KBM-7 (cell line): ENCODE results near the gene RPUSD4.

Source experiments
- DNase-seq: peaks from one replicate; pipeline ENCODE4 v3.0.0-alpha.2; 2015
- in situ Hi-C: fragments of 300-500 bp; cut with MboI; formaldehyde crosslinking; loops from 2 replicates; pipeline ENCODE4 v1.14.3; 2020; ENCODE audit warnings: low sequenced_read_pairs, low pct_unique_long_range_greater_than_20kb, mixed read lengths

Gene RPUSD4

DNA sequence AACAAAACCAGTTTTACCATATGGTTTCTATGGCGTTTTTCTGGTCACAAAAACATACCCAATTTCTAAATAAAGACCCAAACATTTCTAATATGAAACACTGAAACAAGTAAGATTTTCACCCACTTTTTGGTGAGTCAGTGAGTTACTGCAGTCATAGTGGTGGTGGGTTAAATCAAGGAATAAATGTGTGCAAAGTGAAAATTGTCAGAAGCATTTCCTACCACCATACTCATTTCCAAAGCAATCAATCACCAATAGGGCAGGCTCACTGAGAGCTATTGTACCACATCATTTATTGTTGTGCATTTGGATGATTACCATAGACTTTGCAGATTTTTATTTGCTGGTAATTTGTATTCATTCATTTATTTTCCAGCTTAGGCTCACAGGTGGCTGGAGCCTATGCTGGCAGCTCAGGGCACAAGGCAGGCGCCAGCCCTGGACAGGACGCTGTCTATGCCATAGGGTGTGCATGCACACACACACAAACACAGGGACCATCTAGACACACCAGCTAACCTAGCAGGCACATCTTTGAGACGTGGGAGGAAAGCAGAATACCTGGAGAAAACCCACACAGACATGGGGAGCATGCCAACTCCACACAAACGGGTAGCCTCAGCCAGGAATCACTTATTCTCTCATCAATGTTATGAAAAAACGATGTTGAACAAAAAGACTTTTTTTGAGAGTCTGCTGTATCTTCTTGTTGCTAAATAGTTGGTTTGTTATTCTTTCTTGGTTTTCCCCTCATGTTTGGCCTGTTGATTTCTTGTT lies 5.3 kb upstream of the RPUSD4 start:
- DNase-seq, result no peak
- in situ Hi-C loops, result no loop called here

DNA sequence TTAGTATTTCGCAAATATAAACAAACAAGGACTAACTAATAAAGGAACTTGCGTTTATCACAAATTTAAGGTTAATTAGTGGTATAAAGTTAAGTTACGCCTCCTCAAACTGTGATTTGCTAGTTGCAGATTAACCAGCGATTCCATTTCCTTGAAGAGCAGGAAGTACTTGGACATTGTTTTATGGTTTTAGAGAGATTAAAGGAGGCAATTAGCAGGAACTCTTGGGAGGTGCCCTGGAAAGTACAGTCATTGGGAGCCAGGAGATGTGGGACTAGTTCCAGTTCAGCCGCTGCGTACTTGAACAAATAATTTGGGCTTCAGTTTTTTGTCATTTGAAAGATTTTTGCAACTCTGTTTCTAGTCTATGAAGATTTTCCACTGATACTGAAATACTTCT lies 3.4 kb upstream of the RPUSD4 start:
- DNase-seq, result no peak
- in situ Hi-C loops, result no loop called here

DNA sequence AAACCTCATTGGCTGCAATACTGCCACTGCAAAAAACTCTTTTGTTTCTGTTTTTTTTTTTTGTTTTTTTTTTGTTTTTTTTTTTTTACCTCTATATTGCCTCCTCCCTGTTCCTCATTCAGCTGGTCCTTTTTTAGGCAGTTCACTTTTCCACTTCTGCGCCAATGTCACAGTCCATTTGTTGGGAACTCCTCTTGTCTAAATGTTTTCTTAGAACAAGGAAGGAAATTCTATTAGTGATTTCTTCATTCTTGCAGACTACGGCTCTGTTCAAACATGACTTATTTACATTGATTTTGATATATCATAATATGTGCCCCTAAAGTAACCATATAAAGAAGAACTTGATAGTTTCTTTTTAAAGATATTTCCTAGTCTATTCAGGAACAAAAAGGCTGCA lies 3.0 kb upstream of the RPUSD4 start:
- peak; percentile 41 for DNase-seq
- in situ Hi-C loops, result no loop called here

DNA sequence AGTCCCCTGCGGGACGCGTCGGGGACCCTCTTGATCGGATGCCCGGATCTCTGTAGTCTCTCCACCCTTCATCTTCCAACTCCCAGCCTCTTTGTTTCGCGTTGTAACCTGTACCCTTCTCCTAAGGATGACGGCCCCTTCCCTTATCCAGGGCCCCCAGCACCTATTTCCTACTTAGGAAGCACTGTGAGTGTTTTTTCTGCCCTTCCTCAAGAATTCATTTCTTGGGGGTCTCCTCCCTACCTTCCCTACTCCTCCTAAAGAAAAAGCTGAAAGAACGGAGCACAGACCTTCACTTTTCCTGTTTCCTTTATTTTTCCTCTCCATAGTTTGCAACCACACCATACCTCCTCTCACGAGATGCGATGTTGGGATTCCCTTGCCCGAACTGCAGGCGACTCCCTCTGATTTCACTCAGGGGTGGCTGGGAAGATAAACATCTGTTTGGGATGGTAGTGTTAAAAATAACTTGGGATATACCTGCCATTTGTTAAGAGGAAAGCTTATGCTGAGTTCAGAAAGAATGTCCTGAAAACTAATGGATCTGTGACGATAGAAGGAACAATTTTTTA lies 725 bp upstream of the RPUSD4 start:
- in situ Hi-C loops, result no loop called here
- peak; percentile 12 for DNase-seq

DNA sequence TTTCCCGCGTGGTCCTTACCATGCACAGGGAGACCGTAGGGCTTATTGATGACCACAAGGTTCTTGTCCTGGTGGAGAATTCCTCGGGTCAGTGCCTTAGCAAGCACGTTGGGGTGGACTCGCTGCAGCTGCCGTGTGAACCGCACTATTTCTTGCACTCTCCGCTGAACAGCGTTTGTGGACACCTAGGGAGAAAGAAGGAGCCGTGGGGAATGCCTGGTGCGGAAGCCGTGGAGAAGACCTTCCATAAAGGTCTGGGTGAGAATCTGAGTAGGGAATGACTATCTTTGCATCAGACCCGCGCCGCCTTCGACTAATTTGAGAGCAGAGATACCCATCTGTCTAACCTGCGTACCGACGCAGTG lies 597 bp downstream of the RPUSD4 start:
- DNase-seq, result no peak
- in situ Hi-C loops, result no loop called here

DNA sequence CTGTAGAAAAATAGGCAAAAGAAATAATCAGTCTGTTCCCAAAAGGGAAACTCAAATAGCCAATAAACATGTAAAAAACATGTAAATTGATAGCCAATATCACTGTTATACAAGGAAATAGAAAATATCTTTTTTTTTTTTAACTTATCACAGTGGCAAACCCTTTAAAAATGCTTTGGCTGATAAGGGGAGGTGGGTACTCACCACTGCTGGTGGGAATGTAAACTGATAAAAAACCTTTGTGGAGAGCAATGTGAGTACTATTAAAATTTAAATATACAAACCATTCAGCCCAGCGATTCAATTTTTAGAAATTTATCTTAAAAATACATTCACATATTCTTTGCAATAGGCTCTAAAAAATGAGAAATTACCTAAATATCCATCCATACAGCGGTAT lies 3.6 kb downstream of the RPUSD4 start:
- no peak for DNase-seq
- in situ Hi-C loops, result no loop called here

DNA sequence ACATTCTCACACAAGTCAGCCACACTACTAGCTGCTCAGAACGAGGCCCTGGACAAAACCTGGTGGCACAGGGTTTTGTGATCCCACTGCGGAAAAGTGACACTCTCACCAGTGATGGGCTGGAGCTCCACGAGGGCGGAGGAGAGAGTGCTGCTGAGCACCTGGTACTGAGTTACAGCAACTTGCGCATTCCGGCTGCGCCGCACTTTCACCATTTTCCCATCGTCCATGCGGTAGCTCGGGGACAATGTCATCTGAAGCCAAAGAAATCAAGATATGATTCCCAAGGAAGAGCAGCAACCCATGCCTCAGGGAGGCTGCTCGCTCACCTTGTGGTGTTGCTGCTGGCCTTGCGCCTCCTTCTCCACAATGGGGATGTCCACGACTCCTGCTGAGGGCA lies 6.1 kb downstream of the RPUSD4 start:
- in situ Hi-C loops, result no loop called here

DNA sequence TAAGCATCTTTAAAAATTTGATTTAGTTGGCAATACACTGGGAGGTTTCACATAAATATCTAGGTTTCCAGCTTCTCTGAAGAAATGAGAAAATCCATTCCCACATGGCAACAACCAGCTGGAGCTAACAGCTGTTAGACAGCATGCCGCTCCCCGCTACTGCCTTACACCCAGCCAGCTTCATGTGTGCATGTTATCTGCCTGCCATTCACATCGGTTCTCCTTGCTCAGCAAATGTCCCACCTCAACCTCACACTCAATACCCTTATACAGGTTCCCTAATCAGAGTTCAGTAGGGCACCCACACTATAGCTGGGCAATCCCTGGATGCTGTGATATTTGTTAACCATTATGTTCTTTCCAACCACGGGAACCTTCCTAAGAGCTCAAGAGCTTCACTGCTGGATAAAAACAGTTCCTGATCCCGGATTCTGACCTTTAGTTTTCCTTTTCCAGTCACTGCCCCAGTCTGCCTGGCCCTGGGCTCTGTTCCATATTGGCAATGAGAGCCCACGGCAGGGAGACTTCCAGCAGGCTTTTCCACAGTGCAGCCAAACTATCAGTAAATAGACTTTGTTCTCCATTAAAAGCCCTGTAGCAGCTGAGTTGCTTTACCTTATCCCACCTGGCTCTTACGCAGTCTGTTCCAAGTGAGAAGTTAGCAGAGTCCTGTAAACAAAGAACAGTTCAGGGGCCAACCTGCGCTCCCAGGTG lies 8.6 kb downstream of the RPUSD4 start:
- no peak for DNase-seq
- in situ Hi-C loops, result no loop called here

More for the DNA sequence above, 6.1 kb downstream of the RPUSD4 start:
- DNase-seq, result no peak

DNA sequence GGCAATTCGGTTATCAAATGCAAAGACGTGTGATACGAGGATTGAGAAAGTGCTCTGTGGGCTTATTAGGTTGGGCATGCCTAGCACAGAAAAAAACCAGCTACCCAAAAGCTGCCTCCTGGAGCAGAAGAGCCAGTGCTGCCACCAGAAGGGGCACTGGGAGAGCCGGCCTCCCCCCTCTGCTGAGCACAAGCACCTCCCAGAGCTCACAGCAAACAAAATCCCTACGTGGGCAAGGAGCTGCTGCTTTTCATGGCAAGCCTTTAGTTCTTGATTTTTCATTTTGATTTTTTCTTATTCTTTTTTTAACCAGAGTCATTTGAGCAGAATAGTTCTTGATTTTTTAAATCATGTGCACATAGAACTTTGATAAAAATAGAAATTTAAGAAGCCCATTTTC lies 12.8 kb downstream of the RPUSD4 start:
- no peak for DNase-seq
- in situ Hi-C loops, result loop anchor here (10.0 kb wide), 1 partner anchor 274 kb away; no protein-coding TSS in a partner anchor

DNA sequence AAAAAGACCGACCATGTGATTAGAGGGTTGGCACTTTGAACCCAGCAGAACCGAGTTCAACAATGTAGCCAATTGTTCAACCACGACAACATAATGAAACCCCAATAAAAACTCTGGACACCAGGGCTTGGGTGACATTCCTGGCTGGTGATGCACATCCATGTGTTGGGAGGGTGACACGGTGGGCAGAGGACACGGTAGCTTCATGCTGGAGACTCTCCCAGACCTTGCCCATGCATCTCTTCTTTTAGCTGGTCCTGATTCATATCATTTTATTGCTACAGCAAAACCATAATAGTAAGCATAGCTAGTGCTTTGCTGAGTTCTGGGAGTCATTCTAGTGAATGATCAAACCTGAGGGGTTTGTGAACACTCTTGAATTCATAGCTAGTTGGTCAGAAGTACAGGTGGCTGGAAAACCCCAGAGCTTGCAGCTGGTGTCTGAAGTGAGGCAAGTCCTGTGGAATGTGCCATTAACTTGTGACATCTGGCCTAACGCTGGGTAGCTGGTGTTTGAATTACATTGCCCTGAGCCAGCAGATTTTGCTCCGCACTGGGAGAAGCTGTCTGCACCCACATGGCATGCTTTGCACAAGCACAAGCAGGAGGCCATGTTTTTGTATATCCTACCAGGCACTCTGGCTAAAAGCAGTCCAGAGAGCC lies 14.0 kb downstream of the RPUSD4 start:
- no peak for DNase-seq
- in situ Hi-C loops, result loop anchor here (10.0 kb wide), 1 partner anchor 273 kb away; no protein-coding TSS in a partner anchor

DNA sequence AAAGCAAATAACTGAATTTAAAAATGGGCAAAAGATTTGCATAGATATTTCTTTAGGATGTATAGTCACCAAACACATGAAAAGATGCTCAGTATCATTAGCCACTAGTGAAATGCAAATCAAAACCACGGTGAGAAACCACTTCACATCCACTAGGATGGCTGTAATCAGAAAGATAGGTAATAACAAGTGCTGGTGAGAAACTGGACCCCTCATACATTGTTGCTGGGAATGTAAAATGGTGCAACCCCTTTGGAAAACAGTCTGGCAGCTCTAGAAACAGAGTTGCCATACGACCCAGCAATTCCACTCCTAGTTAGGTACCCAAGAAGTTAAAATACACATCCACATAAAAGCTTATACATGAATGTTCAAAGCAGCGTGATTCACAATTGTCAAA lies 16.3 kb downstream of the RPUSD4 start:
- no peak for DNase-seq
- in situ Hi-C loops, result loop anchor here (10.0 kb wide), 1 partner anchor 270 kb away; no protein-coding TSS in a partner anchor

DNA sequence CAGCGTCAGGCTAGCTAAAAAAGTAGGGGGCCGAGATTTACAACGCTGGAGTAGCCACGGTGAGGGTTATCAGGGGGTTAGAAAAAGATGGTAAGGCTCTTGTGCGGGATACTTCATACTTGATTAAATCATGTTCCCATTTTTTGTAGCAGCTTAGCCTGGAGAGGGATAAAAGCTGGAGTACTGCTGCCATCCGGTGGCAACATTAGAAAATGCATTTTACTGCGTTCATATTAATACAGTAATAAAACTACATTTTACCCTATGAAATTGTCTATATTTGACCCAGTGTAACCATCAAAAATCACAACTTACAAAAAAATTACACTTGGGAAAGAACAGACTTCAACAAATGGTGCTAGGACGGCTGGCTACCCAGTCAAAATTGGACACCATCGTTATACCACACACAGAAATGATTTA lies 17.3 kb downstream of the RPUSD4 start:
- DNase-seq, result peak; percentile 58
- in situ Hi-C loops, result loop anchor here (10.0 kb wide), 1 partner anchor 269 kb away; no protein-coding TSS in a partner anchor

DNA sequence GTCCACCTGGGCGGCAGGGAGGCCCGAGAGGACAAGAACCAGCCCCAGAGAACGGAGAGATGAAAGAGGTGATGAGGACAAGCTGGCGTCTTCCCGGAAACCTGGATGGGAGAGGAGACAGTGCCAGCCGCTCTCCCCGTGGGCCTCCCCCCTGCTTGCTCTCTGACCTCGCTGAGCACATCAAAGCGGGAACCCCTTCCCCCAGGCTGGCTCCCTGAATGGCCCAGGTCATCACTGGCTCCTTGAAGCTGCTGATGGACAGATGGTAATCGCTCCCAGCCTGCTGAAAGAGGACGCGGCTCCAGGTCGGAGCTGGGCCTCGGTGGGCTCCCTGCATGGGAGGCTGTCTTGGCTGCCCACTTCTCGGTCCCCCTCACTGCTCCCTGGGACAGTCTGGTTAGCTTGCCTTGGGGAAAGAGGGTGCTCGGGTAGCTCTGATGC lies 18.4 kb downstream of the RPUSD4 start:
- in situ Hi-C loops, result loop anchor here (10.0 kb wide), 1 partner anchor 268 kb away; no protein-coding TSS in a partner anchor
- no peak for DNase-seq

DNA sequence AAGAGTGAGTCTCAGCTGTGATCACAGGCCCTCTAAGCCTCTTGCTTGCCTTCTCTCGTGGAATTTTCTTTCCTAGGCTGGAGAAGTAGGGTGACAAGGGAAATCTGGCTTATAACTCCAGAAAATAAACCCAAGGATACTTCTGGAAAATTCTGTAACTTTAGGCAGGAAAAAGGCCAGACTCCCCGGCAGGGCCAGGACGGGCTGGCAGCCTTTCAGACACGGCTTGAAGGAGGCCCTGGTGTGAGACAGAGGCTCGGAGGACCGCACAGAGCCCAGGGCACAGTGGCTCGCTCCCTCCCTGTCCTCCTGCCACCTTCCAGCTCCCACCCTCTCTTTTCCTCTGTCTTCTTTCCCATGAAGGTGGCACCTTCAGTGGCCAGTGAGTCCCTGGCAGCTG lies 19.1 kb downstream of the RPUSD4 start:
- in situ Hi-C loops, result loop anchor here (10.0 kb wide), 1 partner anchor 268 kb away; no protein-coding TSS in a partner anchor
- DNase-seq, result no peak

DNA sequence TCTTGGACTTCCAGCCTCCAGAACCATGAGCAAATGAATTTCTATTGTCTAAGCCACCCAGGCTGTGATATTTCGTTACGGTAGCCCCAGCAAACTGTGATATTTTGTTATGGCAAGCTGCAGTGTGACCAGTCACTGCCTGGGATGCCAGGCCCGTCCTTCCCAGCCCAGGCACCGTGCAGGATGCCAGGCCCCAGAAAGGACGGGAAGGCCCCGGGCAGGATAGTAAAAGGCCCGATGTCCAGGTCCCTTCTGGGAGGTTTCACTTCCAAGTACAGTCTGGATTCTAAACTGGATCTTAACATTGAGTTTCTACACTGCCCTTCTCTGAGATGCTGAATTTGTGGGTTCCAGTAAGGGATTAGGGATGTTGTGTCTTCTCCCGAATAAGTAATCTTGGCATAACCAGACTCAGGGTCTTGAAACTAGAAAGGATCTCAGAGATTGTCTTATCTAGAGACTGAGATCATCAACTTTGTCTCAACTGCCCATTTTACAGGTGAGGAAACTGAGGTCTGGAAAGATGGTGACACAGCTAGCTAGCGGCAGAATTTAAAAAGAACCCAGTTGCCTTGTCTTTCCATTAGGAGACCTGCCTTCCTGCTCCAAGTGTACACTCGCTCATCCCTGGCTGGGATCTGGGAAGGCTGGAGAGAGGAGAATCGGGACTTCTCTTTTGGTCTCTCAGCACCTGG lies 19.9 kb downstream of the RPUSD4 start:
- in situ Hi-C loops, result loop anchor here (10.0 kb wide), 1 partner anchor 267 kb away; no protein-coding TSS in a partner anchor
- no peak for DNase-seq

DNA sequence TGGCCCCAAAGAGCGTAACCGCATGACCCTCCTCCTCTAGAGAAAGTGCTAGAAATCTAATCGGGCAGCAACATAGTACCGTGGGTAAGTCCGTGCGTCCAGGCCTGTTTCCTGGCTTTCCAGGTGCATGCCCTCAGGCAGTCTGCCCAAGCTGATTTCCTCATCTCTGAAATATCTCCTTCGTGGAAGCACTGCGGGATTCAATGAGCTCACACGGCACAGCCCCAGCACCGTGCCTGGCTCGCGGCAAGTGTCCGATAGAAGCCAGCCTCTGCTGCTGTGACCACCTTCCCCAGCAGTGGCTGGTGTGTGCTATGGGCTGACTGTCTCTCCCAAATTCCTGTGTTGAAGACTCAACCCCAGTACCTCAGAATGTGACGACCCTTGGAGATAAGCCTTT lies 20.7 kb downstream of the RPUSD4 start:
- in situ Hi-C loops, result loop anchor here (10.0 kb wide), 1 partner anchor 266 kb away; no protein-coding TSS in a partner anchor
- no peak for DNase-seq

DNA sequence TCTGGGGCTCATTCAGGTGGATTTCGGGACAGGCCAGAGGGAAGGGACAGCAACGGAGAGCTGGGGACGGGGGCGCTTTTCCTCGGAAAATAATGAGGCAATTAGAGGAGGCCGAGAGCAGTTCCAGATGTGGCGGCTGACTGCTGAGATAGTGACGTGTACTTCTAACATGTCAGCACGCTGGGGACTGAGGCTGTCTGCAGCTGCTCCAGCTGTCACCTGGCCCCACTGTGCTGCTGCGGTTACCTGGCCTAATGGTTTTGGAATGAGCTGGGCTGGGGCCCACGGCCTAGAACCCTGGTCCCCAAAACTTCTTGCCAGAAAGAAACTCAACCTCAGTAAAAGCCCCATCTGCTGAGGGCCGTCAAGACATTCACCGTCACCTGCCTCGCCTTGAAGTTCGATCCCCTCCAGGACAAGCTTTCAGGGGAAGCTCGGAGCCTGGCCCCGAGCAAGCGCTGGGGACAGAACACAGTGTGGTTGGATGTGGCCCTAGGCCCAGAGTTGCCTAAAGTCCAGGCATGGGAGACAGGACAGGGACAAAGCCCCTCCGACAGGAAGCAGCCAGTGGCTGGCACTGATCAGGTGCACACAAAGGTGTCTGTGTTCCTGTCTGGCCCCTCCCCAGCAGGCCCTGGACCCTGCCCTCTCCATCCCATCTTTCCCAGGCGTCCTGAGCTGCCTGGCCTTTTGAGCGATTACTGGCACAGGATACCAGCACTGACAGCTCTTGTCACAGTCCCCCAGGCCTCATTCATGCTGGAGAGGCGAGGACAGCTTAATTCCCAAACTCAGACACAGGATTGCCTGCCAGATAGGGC lies 22.1 kb downstream of the RPUSD4 start:
- in situ Hi-C loops, result no loop called here
- no peak for DNase-seq
